Measurements from ENCODE around the gene PLEKHM1. TPM values are rescaled to one million over a fixed set of nuclear protein-coding genes. Genes with fewer than 3 reads are reported as not detected.

The PLEKHM1 gene
- total and polyA plus RNA-seq, 2 of the 13 experiments (the other 11 are each of a cell fraction or from before 2014, with no cell fraction given), result 7.6 to 13.5 TPM

- TF ChIP-seq, protein P1, sequence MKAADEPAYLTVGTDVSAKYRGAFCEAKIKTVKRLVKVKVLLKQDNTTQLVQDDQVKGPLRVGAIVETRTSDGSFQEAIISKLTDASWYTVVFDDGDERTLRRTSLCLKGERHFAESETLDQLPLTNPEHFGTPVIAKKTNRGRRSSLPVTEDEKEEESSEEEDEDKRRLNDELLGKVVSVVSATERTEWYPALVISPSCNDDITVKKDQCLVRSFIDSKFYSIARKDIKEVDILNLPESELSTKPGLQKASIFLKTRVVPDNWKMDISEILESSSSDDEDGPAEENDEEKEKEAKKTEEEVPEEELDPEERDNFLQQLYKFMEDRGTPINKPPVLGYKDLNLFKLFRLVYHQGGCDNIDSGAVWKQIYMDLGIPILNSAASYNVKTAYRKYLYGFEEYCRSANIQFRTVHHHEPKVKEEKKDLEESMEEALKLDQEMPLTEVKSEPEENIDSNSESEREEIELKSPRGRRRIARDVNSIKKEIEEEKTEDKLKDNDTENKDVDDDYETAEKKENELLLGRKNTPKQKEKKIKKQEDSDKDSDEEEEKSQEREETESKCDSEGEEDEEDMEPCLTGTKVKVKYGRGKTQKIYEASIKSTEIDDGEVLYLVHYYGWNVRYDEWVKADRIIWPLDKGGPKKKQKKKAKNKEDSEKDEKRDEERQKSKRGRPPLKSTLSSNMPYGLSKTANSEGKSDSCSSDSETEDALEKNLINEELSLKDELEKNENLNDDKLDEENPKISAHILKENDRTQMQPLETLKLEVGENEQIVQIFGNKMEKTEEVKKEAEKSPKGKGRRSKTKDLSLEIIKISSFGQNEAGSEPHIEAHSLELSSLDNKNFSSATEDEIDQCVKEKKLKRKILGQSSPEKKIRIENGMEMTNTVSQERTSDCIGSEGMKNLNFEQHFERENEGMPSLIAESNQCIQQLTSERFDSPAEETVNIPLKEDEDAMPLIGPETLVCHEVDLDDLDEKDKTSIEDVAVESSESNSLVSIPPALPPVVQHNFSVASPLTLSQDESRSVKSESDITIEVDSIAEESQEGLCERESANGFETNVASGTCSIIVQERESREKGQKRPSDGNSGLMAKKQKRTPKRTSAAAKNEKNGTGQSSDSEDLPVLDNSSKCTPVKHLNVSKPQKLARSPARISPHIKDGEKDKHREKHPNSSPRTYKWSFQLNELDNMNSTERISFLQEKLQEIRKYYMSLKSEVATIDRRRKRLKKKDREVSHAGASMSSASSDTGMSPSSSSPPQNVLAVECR (CRISPR knock-in tag; IDR thresholded peaks at IDR 0.05; ENCODE audit: borderline replicate concordance), result peak; percentile 61; the same call in 1 of the 2 replicates
- no peak for TF ChIP-seq ZSCAN22 (CRISPR knock-in tag; IDR thresholded peaks at IDR 0.05)
- no peak for TF ChIP-seq ZNF558 (CRISPR knock-in tag; IDR thresholded peaks at IDR 0.05; ENCODE audit: borderline replicate concordance)
- TF ChIP-seq, protein P2, sequence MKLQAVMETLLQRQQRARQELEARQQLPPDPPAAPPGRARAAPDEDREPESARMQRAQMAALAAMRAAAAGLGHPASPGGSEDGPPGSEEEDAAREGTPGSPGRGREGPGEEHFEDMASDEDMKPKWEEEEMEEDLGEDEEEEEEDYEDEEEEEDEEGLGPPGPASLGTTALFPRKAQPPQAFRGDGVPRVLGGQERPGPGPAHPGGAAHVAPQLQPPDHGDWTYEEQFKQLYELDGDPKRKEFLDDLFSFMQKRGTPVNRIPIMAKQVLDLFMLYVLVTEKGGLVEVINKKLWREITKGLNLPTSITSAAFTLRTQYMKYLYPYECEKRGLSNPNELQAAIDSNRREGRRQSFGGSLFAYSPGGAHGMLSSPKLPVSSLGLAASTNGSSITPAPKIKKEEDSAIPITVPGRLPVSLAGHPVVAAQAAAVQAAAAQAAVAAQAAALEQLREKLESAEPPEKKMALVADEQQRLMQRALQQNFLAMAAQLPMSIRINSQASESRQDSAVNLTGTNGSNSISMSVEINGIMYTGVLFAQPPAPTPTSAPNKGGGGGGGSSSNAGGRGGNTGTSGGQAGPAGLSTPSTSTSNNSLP (IDR thresholded peaks at IDR 0.05; ENCODE audit: low read depth, low read length), result no peak
- peak; percentile 67; the same call in 1 of the 2 replicates for TF ChIP-seq FOXC1 (CRISPR knock-in tag; IDR thresholded peaks at IDR 0.05; ENCODE audit: borderline replicate concordance)
- no peak for TF ChIP-seq YY1 (IDR thresholded peaks at IDR 0.05; ENCODE audit: insufficient read depth, insufficient replicate concordance, low read depth, low read length)
- no peak for TF ChIP-seq HHEX (CRISPR knock-in tag; IDR thresholded peaks at IDR 0.05)
- no peak for TF ChIP-seq PRPF4 (IDR thresholded peaks at IDR 0.05; ENCODE audit: low read depth, low read length, poor library complexity, severe bottlenecking)
- TF ChIP-seq BRD4 (CRISPR knock-in tag; IDR thresholded peaks at IDR 0.05), result no peak; the same call in 1 of the 2 replicates
- TF ChIP-seq, protein P3, sequence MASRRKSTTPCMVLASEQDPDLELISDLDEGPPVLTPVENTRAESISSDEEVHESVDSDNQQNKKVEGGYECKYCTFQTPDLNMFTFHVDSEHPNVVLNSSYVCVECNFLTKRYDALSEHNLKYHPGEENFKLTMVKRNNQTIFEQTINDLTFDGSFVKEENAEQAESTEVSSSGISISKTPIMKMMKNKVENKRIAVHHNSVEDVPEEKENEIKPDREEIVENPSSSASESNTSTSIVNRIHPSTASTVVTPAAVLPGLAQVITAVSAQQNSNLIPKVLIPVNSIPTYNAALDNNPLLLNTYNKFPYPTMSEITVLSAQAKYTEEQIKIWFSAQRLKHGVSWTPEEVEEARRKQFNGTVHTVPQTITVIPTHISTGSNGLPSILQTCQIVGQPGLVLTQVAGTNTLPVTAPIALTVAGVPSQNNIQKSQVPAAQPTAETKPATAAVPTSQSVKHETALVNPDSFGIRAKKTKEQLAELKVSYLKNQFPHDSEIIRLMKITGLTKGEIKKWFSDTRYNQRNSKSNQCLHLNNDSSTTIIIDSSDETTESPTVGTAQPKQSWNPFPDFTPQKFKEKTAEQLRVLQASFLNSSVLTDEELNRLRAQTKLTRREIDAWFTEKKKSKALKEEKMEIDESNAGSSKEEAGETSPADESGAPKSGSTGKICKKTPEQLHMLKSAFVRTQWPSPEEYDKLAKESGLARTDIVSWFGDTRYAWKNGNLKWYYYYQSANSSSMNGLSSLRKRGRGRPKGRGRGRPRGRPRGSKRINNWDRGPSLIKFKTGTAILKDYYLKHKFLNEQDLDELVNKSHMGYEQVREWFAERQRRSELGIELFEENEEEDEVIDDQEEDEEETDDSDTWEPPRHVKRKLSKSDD (CRISPR knock-in tag; IDR thresholded peaks at IDR 0.05; ENCODE audit: low read depth), result 0 out of 2 replicates have a peak, but pooled peaks have one; percentile 19
- no peak for TF ChIP-seq ZBTB46 (CRISPR knock-in tag; IDR thresholded peaks at IDR 0.05; ENCODE audit: borderline replicate concordance)
- TF ChIP-seq ZNF740 (CRISPR knock-in tag; IDR thresholded peaks at IDR 0.05), result no peak
- peak; percentile 67; the same call in 1 of the 2 replicates for TF ChIP-seq SP5 (CRISPR knock-in tag; IDR thresholded peaks at IDR 0.05; ENCODE audit: borderline replicate concordance, low read depth)
- TF ChIP-seq KDM3A (CRISPR knock-in tag; IDR thresholded peaks at IDR 0.05; ENCODE audit: low read depth), result peak; percentile 73; the same call in 1 of the 2 replicates
- 0 out of 2 replicates have a peak, but pooled peaks have one; percentile 37 for TF ChIP-seq CREM (IDR thresholded peaks at IDR 0.05)
- TF ChIP-seq CREM (CRISPR knock-in tag; IDR thresholded peaks at IDR 0.05), result no peak
Measured at GRCh38 chr17:45425125-45425983, 65.2 kb downstream of the PLEKHM1 start (continued).
